ENCODE data around the gene PADI1. TPM values are rescaled to one million over a fixed set of nuclear protein-coding genes. Genes with fewer than 3 reads are reported as not detected.

PADI1 gene
- total and polyA plus RNA-seq, 2 experiments from 2014 or later = not detected

- H3K79me2 ChIP-seq = no peaks in the 10 kb centered on the region
- H3K27ac ChIP-seq = no peak overlapping the region
- TF ChIP-seq CTCF (IDR thresholded peaks at IDR 0.05; ENCODE audit: poor library complexity) (no peak), EZH2phosphoT487 (IDR thresholded peaks at IDR 0.05; ENCODE audit: low read depth, severe bottlenecking, unreplicated experiment) (no peak), EZH2 (IDR thresholded peaks at IDR 0.05; ENCODE audit: borderline replicate concordance) (no peak)
- no peaks in the 10 kb centered on the region for H4K20me1 ChIP-seq (ENCODE audit: insufficient read depth, poor library complexity, severe bottlenecking)
- no peaks in the 10 kb centered on the region for H3K36me3 ChIP-seq (replicated peaks; ENCODE audit: insufficient read depth, low read depth)
- H3K9me2 ChIP-seq (replicated peaks; ENCODE audit: insufficient read depth) = no peaks in the 10 kb centered on the region
- H2AFZ ChIP-seq = no peak overlapping the region
- 68% methylated on average over 3 of the region's 3 CpGs for WGBS (ENCODE audit: low lambda C conversion rate, missing lambda C conversion rate)
- H3K4me1 ChIP-seq (ENCODE audit: insufficient read depth) = no peaks in the 10 kb centered on the region
- no peaks in the 10 kb centered on the region for H3K27me3 ChIP-seq
- no peaks in the 10 kb centered on the region for H3K9me3 ChIP-seq (ENCODE audit: low read depth)
- DNase-seq (ENCODE audit: low spot score) = no peak
- H3K4me3 ChIP-seq = no peak overlapping the region
- H3K4me2 ChIP-seq = no peak overlapping the region
These were observed 46.9 kb downstream of the PADI1 start for GRCh38 chr1:17251701-17252376.

- 94% methylated on average over 5 of the region's 5 CpGs for WGBS (ENCODE audit: low lambda C conversion rate, missing lambda C conversion rate)
- Histone ChIP-seq H3K4me1 (ENCODE audit: insufficient read depth) (no peaks in the 10 kb centered on the region), H2AFZ (no peak overlapping the region), H3K27ac (no peak overlapping the region), H4K20me1 (ENCODE audit: insufficient read depth, poor library complexity, severe bottlenecking) (no peaks in the 10 kb centered on the region), H3K9me3 (ENCODE audit: low read depth) (no peaks in the 10 kb centered on the region), H3K79me2 (no peaks in the 10 kb centered on the region), H3K4me2 (no peak overlapping the region), H3K27me3 (no peaks in the 10 kb centered on the region), H3K4me3 (no peak overlapping the region), H3K36me3 (replicated peaks; ENCODE audit: insufficient read depth, low read depth) (no peaks in the 10 kb centered on the region), H3K9me2 (replicated peaks; ENCODE audit: insufficient read depth) (no peaks in the 10 kb centered on the region)
- DNase-seq (ENCODE audit: low spot score) = no peak
- TF ChIP-seq EZH2phosphoT487 (IDR thresholded peaks at IDR 0.05; ENCODE audit: low read depth, severe bottlenecking, unreplicated experiment) = no peak
- TF ChIP-seq EZH2 (IDR thresholded peaks at IDR 0.05; ENCODE audit: borderline replicate concordance) = no peak
- TF ChIP-seq CTCF (IDR thresholded peaks at IDR 0.05; ENCODE audit: poor library complexity) = no peak
These were observed 50.4 kb downstream of the PADI1 start for GRCh38 chr1:17255336-17255735.

- 82% methylated on average over 9 of the region's 9 CpGs for WGBS (ENCODE audit: low lambda C conversion rate, missing lambda C conversion rate)
- Histone ChIP-seq H3K4me2 (no peak overlapping the region), H3K36me3 (replicated peaks; ENCODE audit: insufficient read depth, low read depth) (no peaks in the 10 kb centered on the region), H4K20me1 (ENCODE audit: insufficient read depth, poor library complexity, severe bottlenecking) (no peaks in the 10 kb centered on the region), H2AFZ (no peak overlapping the region), H3K9me2 (replicated peaks; ENCODE audit: insufficient read depth) (no peaks in the 10 kb centered on the region), H3K79me2 (no peaks in the 10 kb centered on the region), H3K27ac (no peak overlapping the region), H3K4me3 (no peak overlapping the region), H3K27me3 (no peaks in the 10 kb centered on the region), H3K9me3 (ENCODE audit: low read depth) (no peaks in the 10 kb centered on the region), H3K4me1 (ENCODE audit: insufficient read depth) (no peaks in the 10 kb centered on the region)
- no peak for TF ChIP-seq EZH2phosphoT487 (IDR thresholded peaks at IDR 0.05; ENCODE audit: low read depth, severe bottlenecking, unreplicated experiment)
- no peak for TF ChIP-seq EZH2 (IDR thresholded peaks at IDR 0.05; ENCODE audit: borderline replicate concordance)
- no peak for TF ChIP-seq CTCF (IDR thresholded peaks at IDR 0.05; ENCODE audit: poor library complexity)
- DNase-seq (ENCODE audit: low spot score) = no peak
These were observed 53.3 kb downstream of the PADI1 start for GRCh38 chr1:17258116-17258757.
